ENCODE results near the gene DYNLT4. TPM values are rescaled to one million over a fixed set of nuclear protein-coding genes. Genes with fewer than 3 reads are reported as not detected.
"Not testable (repeated sequence)": the region's sequence is repeated elsewhere in the genome, so short reads cannot be mapped to it uniquely, and the experiment has no call there.

Gene DYNLT4
- total and polyA plus RNA-seq, 5 donors = 0.44 to 1.1 (median 0.61) TPM; not detected in 1

DNA sequence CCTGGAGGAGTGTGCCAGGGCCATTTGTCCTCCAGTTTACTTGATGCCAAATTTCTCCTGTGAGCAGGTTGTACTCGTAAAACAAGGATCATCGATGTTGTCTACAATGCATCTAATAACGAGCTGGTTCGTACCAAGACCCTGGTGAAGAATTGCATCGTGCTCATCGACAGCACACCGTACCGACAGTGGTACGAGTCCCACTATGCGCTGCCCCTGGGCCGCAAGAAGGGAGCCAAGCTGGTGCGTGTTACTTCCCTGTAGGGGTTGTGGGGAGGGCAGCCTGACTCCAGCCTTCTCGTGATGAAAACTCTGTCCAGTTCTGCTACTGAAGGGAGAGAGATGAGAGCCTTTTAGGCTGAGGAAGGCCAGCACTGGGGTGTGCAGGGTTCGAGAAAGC is 29.6 kb downstream of the DYNLT4 start:
- DNase-seq = peak in 1 of 3 donors; percentile 46
- ATAC-seq = no peak
- Histone ChIP-seq H3K4me1 (ENCODE audit: control insufficient read depth, insufficient read depth, low read length) (no peaks in the 10 kb centered on the region), H3K9me3 (ENCODE audit: control insufficient read depth, low read length) (no peaks in the 10 kb centered on the region), H3K27ac (ENCODE audit: low read length) (no peak overlapping the region), H3K27me3 (ENCODE audit: control insufficient read depth, insufficient read depth) (no peaks in the 10 kb centered on the region), H3K4me3 (ENCODE audit: low read length) (no peak overlapping the region)
- intact Hi-C loops (cut with DNase I) = no loop called here
- 80% methylated on average over 14 of the region's 14 CpGs for WGBS

DNA sequence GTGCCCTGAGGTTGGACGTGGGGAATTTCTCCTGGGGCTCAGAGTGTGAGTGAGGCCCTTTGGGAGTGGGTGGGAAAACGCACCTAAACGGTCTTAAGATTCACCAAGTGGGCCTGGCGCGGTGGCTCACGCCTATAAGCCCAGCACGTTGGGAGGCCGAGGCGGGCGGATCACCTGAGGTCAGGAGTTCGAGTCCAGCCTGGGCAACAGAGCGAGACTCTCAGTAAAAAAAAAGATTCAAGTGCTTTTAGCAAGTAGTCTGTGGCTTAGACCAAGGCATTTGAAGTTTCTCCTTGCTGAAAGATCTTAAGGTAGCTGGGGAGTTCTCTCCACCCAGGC is 30.5 kb downstream of the DYNLT4 start:
- H3K4me3 ChIP-seq (ENCODE audit: low read length) = peak overlapping the region; percentile 88
- intact Hi-C loops (cut with DNase I) = no loop called here
- H3K27me3 ChIP-seq (ENCODE audit: control insufficient read depth, insufficient read depth) = no peaks in the 10 kb centered on the region
- H3K9me3 ChIP-seq (ENCODE audit: control insufficient read depth, low read length) = no peaks in the 10 kb centered on the region
- no peaks in the 10 kb centered on the region for H3K4me1 ChIP-seq (ENCODE audit: control insufficient read depth, insufficient read depth, low read length)
- peak overlapping the region; percentile 13 for H3K27ac ChIP-seq (ENCODE audit: low read length)
- ATAC-seq = no peak
- DNase-seq = peak in 1 of 3 donors; percentile 62
- 57% methylated on average over 12 of the region's 12 CpGs for WGBS

DNA sequence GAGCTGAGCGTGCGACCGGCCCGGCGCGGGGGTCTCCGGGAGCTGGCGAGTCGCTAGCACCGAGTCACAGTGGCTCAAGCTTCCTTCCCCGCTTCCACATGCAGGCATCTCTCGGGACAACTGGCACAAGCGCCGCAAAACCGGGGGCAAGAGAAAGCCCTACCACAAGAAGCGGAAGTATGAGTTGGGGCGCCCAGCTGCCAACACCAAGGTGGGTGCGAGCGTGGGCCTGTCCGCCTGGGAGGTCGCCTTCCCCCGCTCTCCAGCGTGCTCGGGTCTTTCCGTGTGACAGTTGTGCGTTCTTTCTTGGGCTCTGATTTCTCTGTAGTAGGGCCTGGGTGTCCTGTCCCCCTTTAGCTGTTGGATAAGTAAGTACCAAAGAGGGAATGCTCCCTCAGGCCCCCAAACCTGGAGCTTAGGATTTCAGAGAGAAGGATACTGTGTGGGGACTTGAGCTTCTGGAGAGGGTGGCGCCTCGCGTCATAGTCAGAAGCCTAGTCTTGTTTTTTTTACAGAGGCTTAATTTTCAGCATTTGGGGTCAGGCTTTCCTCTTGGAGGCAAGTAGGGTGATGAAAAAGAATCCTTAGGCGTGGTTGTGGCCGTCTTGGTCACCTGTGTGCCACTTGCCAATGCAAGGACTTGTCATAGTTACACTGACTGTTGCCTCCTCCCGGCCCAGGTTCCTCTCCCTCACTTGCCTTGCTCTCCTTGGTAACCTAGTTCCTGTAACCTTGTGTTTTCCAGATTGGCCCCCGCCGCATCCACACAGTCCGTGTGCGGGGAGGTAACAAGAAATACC is 31.0 kb downstream of the DYNLT4 start:
- 7% methylated on average over 36 of the region's 36 CpGs for WGBS
- DNase-seq (peak; percentile 41 to 77 (median 75)), ATAC-seq (peak; percentile 6 to 8)
- Histone ChIP-seq H3K27me3 (ENCODE audit: control insufficient read depth, insufficient read depth) (no peaks in the 10 kb centered on the region), H3K9me3 (ENCODE audit: control insufficient read depth, low read length) (no peaks in the 10 kb centered on the region), H3K27ac (ENCODE audit: low read length) (peak overlapping the region; percentile 61), H3K4me3 (ENCODE audit: low read length) (peak overlapping the region; percentile 88), H3K4me1 (ENCODE audit: control insufficient read depth, insufficient read depth, low read length) (no peaks in the 10 kb centered on the region)
- intact Hi-C loops (cut with DNase I) = no loop called here

DNA sequence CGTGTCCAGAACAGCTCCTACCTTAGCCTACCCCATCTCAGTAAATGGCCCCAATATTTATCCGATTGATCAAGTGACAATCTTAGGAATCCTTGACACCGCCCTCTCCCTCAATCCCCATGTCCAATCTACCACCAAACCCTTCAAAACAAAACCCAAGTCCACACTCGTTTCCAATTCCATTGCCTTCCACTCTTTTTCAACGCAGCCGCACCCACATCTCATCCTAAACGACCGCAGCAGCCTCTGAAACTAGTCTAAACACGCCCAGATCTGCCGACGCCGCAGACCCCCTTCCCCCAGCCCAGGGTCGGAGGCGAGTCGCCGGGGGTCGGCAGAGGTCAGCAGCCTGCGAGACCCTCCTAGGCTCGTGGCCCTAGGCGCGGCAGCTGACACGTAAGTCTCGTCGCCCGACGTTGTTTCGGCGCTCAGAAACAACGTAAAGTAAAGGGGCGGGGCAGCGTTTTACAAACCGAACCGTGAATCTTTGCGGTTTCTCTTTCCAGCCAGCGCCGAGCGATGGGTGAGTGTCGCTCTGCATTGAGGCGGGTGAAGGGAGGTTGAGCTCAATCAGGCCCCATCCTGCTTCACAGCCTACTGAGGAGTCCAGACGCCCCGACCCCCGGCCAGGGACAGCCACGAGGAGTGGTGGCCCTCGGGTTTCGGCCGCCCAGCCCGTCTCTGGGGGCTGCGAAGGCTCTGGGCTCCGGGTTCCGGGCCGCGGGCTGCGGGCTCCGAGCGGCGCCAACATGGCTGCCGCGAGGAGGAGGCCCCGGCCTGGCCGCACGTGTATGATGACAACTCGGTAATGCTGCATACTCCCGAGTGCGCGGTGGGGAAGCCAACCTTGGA is 31.8 kb downstream of the DYNLT4 start, which contains the start of gene RPS8:
RPS8 (plus strand) TSS at position 463 of the 852 bp plus-strand sequence; CDS start at position 520, 57 bp downstream.
- H3K9me3 ChIP-seq (ENCODE audit: control insufficient read depth, low read length) = no peaks in the 10 kb centered on the region
- H3K27ac ChIP-seq (ENCODE audit: low read length) = peak within 1 kb of the TSS; percentile 95
- ATAC-seq = peak; percentile 91 to 94
- intact Hi-C loops (cut with DNase I) = no loop called here
- H3K27me3 ChIP-seq (ENCODE audit: control insufficient read depth, insufficient read depth) = no peaks in the 10 kb centered on the region
- H3K4me1 ChIP-seq (ENCODE audit: control insufficient read depth, insufficient read depth, low read length) = no peaks in the 10 kb centered on the region
- peak within 1 kb of the TSS; percentile 88 for H3K4me3 ChIP-seq (ENCODE audit: low read length)
- peak; percentile 92 to 96 (median 93) for DNase-seq
- WGBS = under 1% methylated on average over 65 of the region's 65 CpGs

DNA sequence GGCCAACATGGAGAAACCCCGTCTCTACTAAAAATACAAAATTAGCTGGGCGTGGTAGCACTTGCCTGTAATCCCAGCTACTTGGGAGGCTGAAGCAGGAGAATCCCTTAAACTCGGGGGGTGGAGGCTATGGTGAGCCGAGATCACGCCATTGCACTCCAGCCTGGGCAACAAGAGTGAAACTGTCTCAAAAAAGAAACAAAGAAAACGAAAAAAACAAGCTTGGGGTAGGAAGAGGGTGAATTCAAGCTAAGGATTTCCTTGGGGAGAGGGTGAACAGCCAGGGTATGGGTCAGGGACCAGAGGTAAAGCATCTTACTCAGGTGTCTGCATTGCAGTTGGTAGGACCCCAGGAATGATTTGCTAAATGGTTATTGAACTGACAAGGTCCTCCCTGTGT is 40.7 kb downstream of the DYNLT4 start:
- WGBS = 95% methylated on average over 6 of the region's 6 CpGs
- DNase-seq; H3K9me3 ChIP-seq (ENCODE audit: control insufficient read depth, low read length); ATAC-seq; intact Hi-C loops (cut with DNase I); H3K27ac ChIP-seq (ENCODE audit: low read length); H3K4me1 ChIP-seq (ENCODE audit: control insufficient read depth, insufficient read depth, low read length); H3K27me3 ChIP-seq (ENCODE audit: control insufficient read depth, insufficient read depth); H3K4me3 ChIP-seq (ENCODE audit: low read length): not testable (repeated sequence)

DNA sequence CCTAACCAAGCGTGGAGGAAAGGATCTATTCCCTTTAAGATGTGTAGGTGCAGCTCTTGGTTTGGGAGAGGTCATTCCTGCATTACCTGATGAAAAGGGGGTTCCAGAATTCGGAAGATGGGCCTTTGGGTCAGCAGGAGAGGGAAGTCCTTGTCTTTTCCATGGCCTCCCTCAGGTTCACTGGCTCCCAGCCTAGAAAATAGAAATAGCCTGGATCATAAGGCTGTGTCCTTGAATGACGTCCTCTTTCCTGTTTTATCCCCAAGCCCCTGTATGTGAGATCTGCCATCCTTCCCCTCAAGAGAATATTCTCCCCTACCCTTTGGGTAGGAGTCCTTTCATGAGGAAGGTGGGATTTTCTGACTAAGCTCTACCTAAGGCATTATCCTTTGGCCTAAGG is 46.3 kb downstream of the DYNLT4 start:
- no peaks in the 10 kb centered on the region for H3K9me3 ChIP-seq (ENCODE audit: control insufficient read depth, low read length)
- H3K27me3 ChIP-seq (ENCODE audit: control insufficient read depth, insufficient read depth) = no peaks in the 10 kb centered on the region
- intact Hi-C loops (cut with DNase I) = no loop called here
- H3K27ac ChIP-seq (ENCODE audit: low read length) = no peak overlapping the region
- H3K4me3 ChIP-seq (ENCODE audit: low read length) = no peak overlapping the region
- ATAC-seq = no peak
- DNase-seq = no peak
- WGBS = 85% methylated on average over 3 of the region's 3 CpGs
- no peaks in the 10 kb centered on the region for H3K4me1 ChIP-seq (ENCODE audit: control insufficient read depth, insufficient read depth, low read length)

DNA sequence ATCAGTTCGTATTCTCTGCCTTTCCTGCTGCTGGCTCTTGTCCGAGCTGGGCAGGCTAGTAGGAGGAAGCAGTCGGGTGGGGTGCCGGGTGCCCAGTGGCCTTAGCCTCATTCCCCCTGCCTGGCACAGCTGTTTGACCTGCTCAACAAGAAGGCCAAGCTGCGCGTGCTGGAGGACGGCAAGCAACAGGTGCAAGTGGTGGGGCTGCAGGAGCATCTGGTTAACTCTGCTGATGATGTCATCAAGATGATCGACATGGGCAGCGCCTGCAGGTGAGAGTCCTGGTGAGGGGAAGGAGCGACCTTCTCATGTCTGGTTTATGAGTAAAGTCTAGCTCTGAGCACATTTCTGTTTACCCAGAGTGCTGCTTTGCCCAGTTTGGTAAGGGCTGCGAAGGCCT is 48.1 kb downstream of the DYNLT4 start:
- Histone ChIP-seq H3K27me3 (ENCODE audit: control insufficient read depth, insufficient read depth) (no peaks in the 10 kb centered on the region), H3K27ac (ENCODE audit: low read length) (no peak overlapping the region), H3K4me3 (ENCODE audit: low read length) (no peak overlapping the region), H3K4me1 (ENCODE audit: control insufficient read depth, insufficient read depth, low read length) (no peaks in the 10 kb centered on the region), H3K9me3 (ENCODE audit: control insufficient read depth, low read length) (no peaks in the 10 kb centered on the region)
- 89% methylated on average over 11 of the region's 11 CpGs for WGBS
- intact Hi-C loops (cut with DNase I) = no loop called here
- DNase-seq (peak in 1 of 3 donors; percentile 44), ATAC-seq (no peak)

DNA sequence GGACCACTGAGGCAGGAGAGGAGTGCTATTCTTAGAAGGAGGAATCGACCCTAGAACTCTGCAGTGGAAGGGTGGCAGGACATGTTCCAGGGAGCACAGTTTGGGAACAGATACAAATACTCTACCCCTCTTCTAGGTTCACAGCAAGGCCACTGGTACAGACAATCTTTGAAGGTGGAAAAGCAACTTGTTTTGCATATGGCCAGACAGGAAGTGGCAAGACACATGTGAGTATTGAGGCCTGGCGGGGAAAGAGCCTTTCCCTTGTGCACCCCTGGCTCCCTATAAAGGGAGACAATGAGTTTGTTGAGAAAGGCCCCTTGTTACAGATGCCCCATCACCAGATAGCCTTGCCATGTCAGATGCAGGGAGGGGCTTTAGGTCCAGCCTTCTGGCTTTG is 49.7 kb downstream of the DYNLT4 start:
- H3K27ac ChIP-seq (ENCODE audit: low read length) = no peak overlapping the region
- H3K9me3 ChIP-seq (ENCODE audit: control insufficient read depth, low read length) = no peaks in the 10 kb centered on the region
- intact Hi-C loops (cut with DNase I) = no loop called here
- no peak overlapping the region for H3K4me3 ChIP-seq (ENCODE audit: low read length)
- no peaks in the 10 kb centered on the region for H3K27me3 ChIP-seq (ENCODE audit: control insufficient read depth, insufficient read depth)
- H3K4me1 ChIP-seq (ENCODE audit: control insufficient read depth, insufficient read depth, low read length) = no peaks in the 10 kb centered on the region
- ATAC-seq = no peak
- 95% methylated on average over 2 of the region's 2 CpGs for WGBS
- DNase-seq = no peak

Other genes starting within 250 kb of the DYNLT4 start
- 10 to 100 TPM; 12.0 to 16.8 (median 13.1) TPM for gene TMEM53, start 132.9 kb downstream of the DYNLT4 start, total RNA-seq
- 13.3 TPM for gene TMEM53, start 132.9 kb downstream of the DYNLT4 start, polyA plus RNA-seq
- 1 to 10 TPM in 2 of 4 donors, under 1 TPM in 2; 0.39 to 1.2 (median 0.84) TPM for gene ARMH1, start 132.6 kb downstream of the DYNLT4 start, total RNA-seq
- 0.91 TPM for gene ARMH1, start 132.6 kb downstream of the DYNLT4 start, polyA plus RNA-seq
- gene RNU5D-1, start 76.2 kb downstream of the DYNLT4 start, total RNA-seq = not detected
- gene RNU5D-1, start 76.2 kb downstream of the DYNLT4 start, polyA plus RNA-seq = not detected
- 1 to 10 TPM in 3 of 4 donors, under 1 TPM in 1; 0.39 to 2.5 (median 1.6) TPM for gene KIF2C, start 67.5 kb downstream of the DYNLT4 start, total RNA-seq
- 0.66 TPM for gene KIF2C, start 67.5 kb downstream of the DYNLT4 start, polyA plus RNA-seq
- 1,000 to 10,000 TPM in 1 of 4 donors, 100 to 1,000 TPM in 3; 848 to 1,081 (median 910) TPM for gene RPS8, start 31.8 kb downstream of the DYNLT4 start, total RNA-seq
- gene RPS8, start 31.8 kb downstream of the DYNLT4 start, polyA plus RNA-seq = 1,144 TPM
- gene BEST4, start 19.2 kb downstream of the DYNLT4 start, total RNA-seq = under 1 TPM; 0.14 to 0.28 (median 0.22) TPM
- 0.18 TPM for gene BEST4, start 19.2 kb downstream of the DYNLT4 start, polyA plus RNA-seq
- 10 to 100 TPM in 1 of 4 donors, 1 to 10 TPM in 3; 6.0 to 11.4 (median 8.2) TPM for gene PLK3, start 7.0 kb downstream of the DYNLT4 start, total RNA-seq
- 11.0 TPM for gene PLK3, start 7.0 kb downstream of the DYNLT4 start, polyA plus RNA-seq
- gene BTBD19, start 1.2 kb upstream of the DYNLT4 start, total RNA-seq = 1 to 10 TPM; 5.1 to 8.8 (median 5.7) TPM
- 6.4 TPM for gene BTBD19, start 1.2 kb upstream of the DYNLT4 start, polyA plus RNA-seq
- under 1 TPM; 0.28 to 0.79 (median 0.54) TPM for gene PTCH2, start 35.9 kb upstream of the DYNLT4 start, total RNA-seq
- gene PTCH2, start 35.9 kb upstream of the DYNLT4 start, polyA plus RNA-seq = 0.34 TPM
- 10 to 100 TPM; 28.9 to 37.1 (median 31.9) TPM for gene EIF2B3, start 179.2 kb upstream of the DYNLT4 start, total RNA-seq
- 32.9 TPM for gene EIF2B3, start 179.2 kb upstream of the DYNLT4 start, polyA plus RNA-seq
- 10 to 100 TPM; 16.5 to 22.3 (median 19.4) TPM for gene HECTD3, start 204.0 kb upstream of the DYNLT4 start, total RNA-seq
- gene HECTD3, start 204.0 kb upstream of the DYNLT4 start, polyA plus RNA-seq = 18.5 TPM
- gene UROD, start 204.9 kb upstream of the DYNLT4 start, total RNA-seq = 10 to 100 TPM; 71.9 to 87.6 (median 80.0) TPM
- 91.0 TPM for gene UROD, start 204.9 kb upstream of the DYNLT4 start, polyA plus RNA-seq

Data from right cardiac atrium (tissue), 5 donors.